HL-60/S4 treated with retinoic acid at 250 ng/mL for 4 days and 3 days (cell line): ENCODE results near the gene SYTL5.

Experiments
- in situ Hi-C: fragments of 300-500 bp; cut with MboI; formaldehyde crosslinking; loops from 2 replicates; pipeline ENCODE4 v1.7.0; 2022; ENCODE audit warnings: low sequenced_read_pairs

Gene SYTL5

DNA sequence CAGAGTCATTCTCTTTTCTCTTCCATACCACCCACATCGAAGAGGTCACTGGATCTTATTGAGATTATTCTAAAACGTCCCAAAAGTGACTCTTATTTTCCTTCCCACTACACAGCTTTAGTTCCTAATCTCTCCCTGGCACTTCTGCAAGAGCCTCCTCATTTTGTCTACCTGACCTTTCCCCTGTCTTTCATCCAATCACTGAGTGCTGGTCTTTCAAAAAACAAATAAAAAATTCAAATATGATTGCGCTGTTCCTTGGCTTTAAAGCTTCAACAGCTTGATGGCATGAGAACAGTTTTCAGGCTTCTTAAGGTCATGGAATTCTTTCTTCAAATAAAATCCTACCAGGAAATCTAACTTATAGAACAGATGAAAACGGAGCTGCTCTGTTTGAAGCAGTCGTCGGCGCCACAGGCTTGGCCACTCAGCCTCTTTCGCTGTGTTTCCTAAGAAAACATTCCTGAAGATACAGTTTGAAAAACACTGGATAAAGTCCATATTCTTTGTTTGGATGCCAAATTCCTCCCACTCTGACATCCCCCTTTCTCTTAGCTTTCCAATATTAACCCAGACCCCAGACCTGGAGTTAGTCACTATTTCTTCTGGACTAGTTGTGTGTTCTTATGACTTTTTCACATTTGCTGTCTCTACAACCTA is 12.5 kb downstream of the SYTL5 start:
- in situ Hi-C loops = no loop called here

DNA sequence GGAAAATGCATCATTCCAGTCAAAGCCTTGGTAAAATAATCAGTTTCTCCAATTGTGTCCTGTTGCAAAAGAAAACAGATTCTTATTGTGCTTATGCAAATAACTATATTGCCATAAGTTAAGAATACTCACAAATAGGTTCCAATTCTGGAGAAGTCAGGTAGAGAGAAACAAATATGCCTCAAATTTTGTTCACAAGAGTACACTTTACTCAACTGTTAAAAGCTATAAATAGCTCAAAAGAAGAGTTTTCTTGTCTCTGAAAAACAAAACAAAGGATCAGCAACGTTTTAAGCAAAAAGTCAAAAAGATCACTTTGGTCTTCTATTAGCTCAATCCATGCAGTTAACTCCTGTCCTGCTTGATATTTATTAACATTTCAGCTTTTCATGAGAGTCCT is 21.9 kb downstream of the SYTL5 start:
- in situ Hi-C loops = no loop called here

DNA sequence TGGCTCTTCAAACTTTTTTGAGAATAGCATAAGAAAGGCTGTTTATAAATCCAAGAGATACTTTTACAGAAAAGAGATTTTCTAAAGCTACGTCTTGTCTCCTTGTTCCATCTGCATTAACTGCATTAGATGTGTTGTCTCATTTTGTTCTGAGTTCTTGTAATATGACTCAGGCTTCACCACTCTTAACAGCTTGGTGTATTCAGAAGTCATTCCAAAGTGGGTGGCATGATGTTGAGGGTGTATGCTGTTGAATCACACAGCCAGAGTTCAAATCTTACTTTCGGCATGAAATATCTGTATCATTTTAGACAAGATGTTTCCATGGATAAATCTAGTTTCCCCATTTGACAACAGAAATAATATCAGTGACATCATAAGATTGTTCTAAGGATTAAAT is 30.1 kb downstream of the SYTL5 start:
- in situ Hi-C loops = no loop called here

DNA sequence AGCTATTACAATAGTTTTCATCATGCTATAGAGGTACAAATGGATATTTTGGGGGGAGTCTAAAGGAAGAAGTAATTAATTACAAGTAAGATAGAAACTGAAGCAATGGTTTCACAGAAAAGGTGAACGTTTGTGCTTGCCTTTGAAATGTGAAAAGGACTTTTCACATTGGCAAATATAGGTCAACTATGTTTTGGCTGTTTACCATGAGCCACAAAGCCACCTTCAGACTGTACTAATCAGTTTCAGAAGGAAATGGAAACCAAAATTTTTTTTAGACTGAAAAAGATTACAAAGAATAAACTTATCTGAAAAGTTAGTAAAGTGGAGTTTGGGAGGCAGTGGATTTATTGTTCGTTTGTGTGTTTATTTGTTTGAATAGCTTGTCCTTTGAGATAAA is 32.1 kb downstream of the SYTL5 start:
- in situ Hi-C loops = no loop called here

DNA sequence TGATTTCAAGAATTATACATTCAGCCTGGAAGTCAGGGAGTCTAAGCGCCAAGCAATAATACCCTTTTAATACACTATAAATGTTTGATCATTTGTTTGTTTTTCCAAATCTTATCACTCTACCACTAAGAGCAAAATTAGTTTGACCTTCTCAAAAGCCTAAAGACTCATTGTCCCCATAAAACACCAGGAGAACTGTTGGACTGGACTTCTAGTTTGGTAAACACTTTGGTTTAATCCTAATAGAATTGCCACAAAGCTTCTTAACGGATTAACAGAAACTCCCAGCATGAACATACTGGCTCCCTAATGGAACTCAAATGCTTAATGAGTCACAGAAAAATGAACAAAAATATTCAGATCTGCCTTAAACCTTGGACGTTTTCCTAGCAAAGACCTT is 34.9 kb downstream of the SYTL5 start:
- in situ Hi-C loops = no loop called here

DNA sequence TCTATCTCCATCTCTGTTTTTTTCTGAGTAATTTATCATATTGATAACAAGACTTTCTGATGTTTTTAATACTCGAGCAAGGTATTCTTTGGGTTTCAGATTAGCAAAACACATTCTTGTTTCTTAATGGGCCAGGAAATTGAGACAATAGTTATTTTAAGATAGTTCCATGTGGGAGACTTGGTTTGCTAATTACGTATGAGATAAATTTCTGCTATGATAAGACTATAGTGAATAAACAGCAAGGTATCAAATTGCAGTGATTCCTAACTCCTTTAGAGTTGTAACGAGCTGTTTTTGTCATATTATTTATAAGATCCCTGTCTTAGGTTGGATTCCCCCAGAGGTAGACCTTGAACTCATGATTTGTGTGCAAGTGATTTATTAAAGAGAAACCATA is 38.3 kb downstream of the SYTL5 start:
- in situ Hi-C loops = no loop called here

DNA sequence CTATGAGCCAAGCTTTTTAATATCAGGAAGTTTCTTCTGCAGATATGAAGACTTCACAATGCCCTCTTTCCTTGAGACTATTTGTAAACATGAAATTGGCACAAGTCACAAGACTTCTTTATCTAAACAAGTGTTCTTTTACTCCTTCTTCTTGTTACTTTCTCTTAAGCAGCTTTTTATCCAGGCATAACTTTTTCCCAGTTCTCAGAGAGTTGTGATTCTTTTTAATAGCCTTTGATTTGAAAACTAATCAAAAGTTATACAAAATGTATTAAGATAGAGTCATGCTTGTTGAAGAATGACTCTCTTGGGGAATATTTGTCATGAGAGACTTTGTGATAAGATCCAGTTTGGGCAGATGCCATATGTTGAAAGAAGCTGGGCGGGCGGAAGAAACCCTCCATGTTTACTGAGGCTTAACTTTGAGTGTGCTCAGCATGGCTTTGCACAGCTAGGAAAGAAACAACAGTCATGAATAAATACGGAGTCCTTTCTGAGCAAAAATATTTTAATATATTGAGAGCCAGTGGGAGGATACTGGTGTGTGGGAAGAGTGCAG is 39.3 kb downstream of the SYTL5 start:
- in situ Hi-C loops = no loop called here

DNA sequence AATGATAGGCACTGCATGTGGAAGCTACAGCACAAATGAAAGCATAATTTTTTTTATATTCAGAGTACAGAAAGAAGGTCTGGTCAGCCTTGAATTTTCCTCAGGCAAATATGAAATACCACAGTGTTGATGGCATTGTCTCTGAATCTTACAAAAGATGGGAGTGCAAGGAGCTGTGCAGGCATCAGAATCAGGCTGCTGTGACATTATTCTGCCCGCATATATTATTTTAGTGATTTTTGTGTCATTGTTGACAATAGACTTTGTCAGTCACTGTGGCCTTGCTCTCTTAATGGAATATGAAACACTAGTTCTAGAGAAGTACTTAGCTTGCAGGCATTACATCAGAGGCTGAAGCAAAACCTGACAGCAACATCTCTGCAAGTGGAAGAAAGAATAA is 42.5 kb downstream of the SYTL5 start:
- in situ Hi-C loops = no loop called here

DNA sequence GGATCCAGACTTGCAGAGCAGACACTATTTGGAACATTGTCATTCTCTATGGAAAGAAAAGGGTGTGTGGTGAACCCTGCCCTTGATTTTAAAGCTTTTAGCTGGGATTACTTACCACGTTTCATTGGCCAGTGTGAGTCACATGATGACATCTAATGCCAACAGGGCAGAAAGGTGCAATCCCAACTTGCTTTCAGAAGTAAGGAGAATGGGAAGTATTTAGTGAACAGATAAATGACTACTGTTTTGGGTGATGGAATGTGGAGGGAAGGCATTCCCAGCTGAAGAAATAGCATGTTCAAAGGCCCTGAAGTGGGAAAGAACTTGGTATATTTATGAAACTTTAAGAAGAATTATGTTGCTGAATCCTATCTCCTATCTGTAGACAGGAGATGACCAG is 44.5 kb downstream of the SYTL5 start:
- in situ Hi-C loops = no loop called here

DNA sequence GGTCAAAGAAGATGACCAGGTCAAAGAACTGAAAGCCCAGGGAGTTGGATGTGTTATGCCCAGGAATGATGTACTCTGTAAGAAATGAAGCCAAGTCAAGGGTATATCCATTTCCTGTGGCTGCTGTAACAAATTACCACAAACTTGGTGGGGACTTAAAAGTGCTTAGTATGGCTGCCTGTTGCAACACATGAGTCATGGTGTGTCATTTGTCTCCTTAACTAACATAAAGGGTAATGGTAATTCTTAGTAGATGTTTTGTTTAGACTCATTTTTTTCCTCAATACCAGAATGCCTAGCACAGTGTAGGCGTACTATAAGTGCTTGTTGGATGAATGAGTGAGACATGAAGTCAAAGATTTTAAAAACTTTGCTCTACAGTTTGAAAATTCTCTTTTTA is 45.7 kb downstream of the SYTL5 start:
- in situ Hi-C loops = no loop called here

DNA sequence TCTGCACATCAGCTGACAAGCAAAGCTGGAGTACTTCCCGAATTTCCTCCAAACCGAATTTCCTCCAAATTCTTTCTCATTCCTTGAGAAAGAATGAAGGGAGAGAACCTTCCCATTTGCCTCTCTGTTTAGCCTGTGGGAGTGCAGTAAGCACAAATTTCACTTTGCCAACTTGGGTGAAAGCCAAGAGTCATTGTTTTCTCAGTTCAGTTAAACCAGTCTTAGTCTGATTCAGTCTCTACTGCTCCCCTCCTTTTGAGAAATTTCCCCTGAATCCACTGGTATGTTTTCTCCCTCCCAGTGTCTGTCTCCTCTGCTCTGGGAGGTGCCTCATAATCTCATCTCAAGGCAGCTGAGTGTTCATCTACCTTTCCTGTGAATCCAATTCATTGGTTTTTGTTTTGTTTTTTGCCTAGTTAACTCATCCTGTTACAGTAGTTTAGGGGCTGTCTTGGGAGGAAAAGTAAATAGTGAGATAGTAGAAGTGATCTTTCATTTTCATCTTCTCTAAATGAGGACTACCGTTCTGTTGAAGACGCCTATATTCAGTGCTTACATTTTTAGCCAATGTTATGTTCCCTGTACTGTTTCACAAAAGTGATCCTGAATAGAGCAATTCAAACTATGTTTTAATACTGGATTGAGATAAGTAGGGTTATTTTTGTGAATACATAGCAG is 49.0 kb downstream of the SYTL5 start:
- in situ Hi-C loops = no loop called here

DNA sequence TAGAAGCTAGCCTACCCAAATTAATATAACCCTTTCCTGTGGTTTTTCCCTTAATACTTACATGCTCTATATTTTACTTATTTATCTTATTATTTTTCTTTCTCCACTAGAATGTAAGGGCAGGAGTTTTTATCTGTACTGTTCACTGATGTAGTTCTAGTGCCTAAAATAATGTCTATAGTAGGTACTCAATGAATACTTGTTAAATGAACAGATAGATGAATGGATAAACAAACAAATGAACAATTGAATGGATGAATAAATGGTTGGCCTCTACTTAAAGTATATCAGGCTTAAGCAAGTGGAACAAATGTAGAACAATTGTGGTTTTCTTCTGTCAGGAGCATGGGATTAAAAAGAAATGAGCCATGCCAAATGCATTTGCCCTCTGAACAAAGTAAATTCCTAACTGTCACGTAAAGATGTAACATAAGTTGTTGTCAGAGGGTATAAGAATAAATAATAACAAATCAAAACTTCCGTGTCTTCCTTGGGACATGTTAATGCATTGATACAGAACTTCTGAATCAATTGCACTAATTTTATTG is 54.1 kb downstream of the SYTL5 start:
- in situ Hi-C loops = no loop called here

DNA sequence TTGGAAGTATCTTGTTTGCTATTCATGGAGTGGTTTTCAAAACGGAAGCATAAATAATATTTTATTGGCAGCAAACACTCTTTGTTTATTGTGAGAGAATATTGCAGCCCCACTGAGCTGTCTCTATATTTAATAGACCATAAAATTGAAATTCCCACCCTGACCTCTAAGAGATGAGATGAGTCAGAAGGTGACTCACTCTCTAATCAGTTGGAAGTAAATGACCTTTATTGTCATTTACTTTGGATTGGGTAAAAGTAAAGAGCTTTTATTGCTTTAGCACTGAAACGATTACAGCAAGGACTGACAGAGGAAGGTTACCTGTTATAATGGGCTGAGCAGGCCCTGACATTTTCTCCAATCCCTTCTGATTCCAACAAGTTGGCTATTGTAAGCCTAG is 55.0 kb downstream of the SYTL5 start:
- in situ Hi-C loops = no loop called here

DNA sequence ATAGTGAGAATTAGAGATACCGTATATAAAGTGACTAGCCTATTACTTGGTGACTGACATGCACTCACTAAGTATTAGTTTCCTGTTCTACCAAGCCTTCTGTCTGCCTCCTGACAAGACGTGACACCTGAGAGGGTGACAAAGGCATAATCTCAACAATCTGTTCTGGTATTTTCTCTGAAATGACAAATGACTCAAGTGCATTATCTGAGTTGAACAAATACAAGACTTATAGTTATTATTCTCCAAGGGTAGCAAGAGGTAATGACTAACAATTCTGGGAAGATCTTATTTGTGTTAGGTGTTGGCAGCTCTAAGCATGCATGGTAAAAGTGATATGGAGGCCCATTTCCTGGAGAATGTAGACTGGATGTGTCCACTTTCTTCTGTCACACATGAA is 60.6 kb downstream of the SYTL5 start:
- in situ Hi-C loops = no loop called here

DNA sequence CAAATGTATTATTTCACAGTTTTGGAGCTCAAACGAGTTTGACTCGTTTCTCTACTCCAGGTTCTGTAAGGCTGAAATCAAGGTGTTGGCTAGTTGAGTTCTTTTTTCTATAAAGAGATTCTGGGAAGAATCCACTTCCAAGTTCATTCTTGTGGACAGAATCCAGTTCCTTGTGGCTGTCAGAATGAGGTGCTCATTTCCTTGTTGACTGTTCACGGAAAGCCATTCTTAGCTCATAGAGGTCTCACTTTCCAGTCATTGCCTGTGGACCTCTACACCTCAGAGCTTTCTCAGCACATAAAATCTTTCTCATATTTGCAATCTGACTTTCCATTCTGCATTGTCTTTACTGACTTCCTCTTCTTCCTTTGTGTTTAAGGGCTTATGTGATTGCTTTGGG is 62.9 kb downstream of the SYTL5 start:
- in situ Hi-C loops = no loop called here

DNA sequence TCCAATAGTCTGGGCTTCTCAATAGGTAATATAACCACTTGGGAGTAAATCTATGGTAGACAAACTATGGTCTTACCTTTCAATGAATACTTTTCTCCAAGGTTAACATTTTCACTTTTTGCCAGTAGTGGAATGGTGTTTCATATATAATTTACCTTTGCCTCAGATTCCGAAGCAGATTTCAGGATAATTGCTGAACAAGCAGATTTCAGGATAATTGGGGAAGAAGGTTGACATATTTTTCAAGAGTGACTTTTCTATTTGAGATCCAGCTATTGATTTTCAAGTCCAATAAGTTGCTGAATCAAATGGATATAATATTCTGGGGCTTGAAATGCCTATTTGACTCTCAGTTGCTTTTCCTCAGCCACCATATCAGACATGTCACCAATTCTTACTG is 63.6 kb downstream of the SYTL5 start:
- in situ Hi-C loops = no loop called here

DNA sequence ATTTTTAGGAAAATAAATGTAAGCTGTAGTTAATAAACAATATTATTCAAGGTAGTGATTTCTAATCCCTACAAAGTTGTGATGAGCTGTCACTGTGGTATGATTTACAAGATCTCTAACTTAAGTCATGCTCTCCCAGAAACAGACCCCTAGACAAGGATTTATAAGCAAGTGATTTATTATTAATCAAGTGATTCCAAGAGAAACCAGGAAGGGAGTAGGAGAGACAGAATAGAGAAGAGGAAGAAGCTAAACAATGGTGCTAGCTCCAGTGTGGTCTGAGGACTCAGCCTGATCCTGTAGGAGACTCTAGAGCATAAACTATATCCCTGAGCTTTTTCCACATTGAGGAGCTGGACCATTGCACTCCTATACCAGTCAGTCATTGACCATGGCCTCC is 73.1 kb downstream of the SYTL5 start:
- in situ Hi-C loops = no loop called here

DNA sequence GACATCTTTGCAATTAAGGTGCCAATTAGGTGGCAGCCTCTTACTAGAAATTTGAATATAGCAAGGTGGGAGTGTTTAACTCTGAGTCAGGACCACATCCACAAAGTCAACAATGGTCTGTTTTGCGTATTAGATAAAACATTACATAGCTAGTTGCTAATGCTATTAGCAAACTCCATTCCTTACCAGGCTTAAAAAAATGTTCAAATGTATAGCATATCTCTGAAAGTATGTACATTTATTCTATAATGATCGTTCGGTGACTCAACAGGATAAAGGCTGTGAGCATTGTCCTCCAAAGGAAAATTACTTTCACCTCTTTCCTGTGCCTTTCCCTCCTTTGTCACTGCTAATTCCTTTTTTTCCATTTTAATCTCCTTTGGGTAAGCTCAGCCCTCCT is 74.5 kb downstream of the SYTL5 start:
- in situ Hi-C loops = no loop called here

DNA sequence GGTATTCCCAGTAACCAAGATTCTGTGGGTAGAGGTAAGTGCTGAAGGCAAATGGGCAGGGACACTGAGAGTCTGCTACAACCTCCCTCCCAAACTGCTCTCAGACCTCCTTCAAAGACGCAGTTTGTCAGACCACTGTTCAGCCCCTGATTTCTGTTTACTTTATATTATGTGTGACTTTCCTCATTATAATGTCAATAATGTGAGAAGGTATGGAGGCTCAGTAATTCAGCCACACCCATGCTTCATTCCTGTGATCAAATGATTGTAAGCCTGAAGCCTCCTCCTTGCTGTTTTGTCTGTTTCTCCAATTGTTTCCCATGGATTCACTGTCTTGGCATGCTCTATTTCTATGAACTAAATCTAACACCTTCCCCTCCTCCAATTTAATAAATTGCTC is 75.6 kb downstream of the SYTL5 start:
- in situ Hi-C loops = no loop called here

DNA sequence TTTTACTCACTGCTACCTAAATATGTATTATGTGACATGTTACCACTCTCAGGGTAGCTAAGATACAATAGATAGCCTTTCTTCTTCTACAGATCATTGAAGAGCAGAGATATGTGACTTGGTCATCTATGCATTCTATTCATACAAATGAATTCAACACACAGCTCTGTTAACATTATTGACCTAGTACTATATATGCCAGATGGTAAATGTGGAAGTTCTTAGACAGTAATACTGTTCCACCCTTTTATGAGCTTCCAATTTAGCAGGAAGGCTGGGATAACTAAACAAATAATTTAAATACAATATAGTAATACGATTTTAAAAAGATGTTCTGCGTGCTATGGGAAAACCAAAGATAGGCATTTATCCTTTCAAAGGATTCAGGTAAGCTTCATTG is 76.0 kb downstream of the SYTL5 start:
- in situ Hi-C loops = no loop called here

DNA sequence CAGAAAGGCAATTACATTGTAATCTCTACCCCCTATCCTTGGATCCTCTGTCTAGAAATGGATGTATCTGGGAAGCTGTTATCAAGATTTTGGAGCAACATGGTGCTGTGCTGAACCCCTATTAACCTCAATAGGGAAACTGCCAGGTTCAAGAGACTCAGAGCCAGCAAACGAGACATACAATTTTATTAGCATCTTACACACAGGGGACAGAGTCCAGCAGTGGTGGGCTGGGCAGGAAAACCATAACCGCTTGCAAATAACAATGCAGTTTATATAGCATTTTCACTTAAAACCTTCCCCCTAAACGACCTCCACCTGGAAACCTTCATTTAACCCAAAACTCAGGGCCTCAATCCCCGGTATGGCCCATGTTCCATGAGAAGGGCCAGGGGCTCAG is 79.5 kb downstream of the SYTL5 start:
- in situ Hi-C loops = no loop called here

DNA sequence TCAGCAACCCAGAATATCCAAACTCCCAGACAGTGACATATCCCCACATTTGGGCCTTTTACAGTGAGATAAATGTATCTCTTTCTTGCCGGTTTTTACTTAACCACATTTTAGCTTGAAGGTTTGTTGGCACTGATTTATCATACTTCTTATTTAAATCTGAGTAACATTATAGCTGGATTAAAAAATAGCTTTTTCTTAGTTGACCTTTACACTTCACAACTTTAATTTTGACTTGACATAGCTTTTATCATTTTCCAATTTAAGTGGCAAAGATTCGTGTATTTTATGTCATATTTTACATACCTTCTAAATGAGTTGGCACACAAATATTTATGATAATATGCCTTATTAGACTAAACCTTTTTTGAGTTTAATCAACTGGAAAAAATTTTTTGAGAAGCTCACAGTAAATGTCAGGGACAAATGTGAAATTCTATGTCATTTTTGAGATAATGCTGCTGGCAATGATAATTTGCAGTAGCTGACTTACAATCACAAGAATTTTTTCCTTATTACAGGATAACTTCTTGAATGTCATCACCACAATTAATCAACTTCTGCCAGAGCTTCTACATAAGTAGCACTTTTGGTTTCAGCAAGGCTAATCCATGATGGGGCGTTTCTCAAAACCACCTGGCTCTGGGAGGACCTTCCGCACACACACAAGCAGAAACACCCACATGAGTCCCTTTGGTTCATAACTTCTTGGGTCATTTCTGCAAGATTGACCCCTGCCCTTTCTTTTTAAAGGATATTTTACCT is 80.3 kb downstream of the SYTL5 start:
- in situ Hi-C loops = no loop called here
